ENCODE data around the gene OR51A7. TPM values are rescaled to one million over a fixed set of nuclear protein-coding genes. Genes with fewer than 3 reads are reported as not detected.
A peak's percentile ranks its signal among the peaks of the same experiment; 100 is the strongest.

The OR51A7 gene
- total RNA-seq, 1 experiment from 2014 or later: not detected

GRCh38 chr11:4891996-4892640 lies 11.5 kb upstream of the OR51A7 start:
- no peak overlapping the region for H3K27ac Mint-ChIP-seq
- no peaks in the 10 kb centered on the region for H3K36me3 Mint-ChIP-seq
- CTCF ChIA-PET: no interaction called here
- H3K4me1 Mint-ChIP-seq: no peaks in the 10 kb centered on the region
- DNase-seq (ENCODE audit: low spot score): no peak
- POLR2A ChIA-PET: no interaction called here
- H3K4me3 Mint-ChIP-seq: no peak overlapping the region
- H3K9me3 Mint-ChIP-seq: peaks cover 3% of the 10 kb centered on the region; the same call in 1 of the 2 replicates
- H3K27me3 Mint-ChIP-seq (ENCODE audit: low read depth): peaks cover 4% of the 10 kb centered on the region; the same call in 1 of the 2 replicates
- TF ChIP-seq TEAD1 (CRISPR knock-in tag; IDR thresholded peaks at IDR 0.05) (no peak), ZNF396 (CRISPR knock-in tag; IDR thresholded peaks at IDR 0.05; ENCODE audit: borderline replicate concordance) (no peak), ZNF317 (CRISPR knock-in tag; IDR thresholded peaks at IDR 0.05; ENCODE audit: borderline replicate concordance, low read depth) (no peak), MYBL2 (CRISPR knock-in tag; IDR thresholded peaks at IDR 0.05) (no peak), KAT7 (CRISPR knock-in tag; IDR thresholded peaks at IDR 0.05; ENCODE audit: borderline replicate concordance) (no peak), ATF2 (CRISPR knock-in tag; IDR thresholded peaks at IDR 0.05; ENCODE audit: borderline replicate concordance, low read depth) (no peak), ZNF281 (CRISPR knock-in tag; IDR thresholded peaks at IDR 0.05) (no peak), ZNF512 (CRISPR knock-in tag; IDR thresholded peaks at IDR 0.05; ENCODE audit: borderline replicate concordance) (no peak), ZBTB21 (CRISPR knock-in tag; IDR thresholded peaks at IDR 0.05; ENCODE audit: borderline replicate concordance) (no peak), IRF1 (CRISPR knock-in tag; IDR thresholded peaks at IDR 0.05) (no peak), AFF4 (CRISPR knock-in tag; IDR thresholded peaks at IDR 0.05; ENCODE audit: borderline replicate concordance) (no peak), FOXJ3 (CRISPR knock-in tag; IDR thresholded peaks at IDR 0.05; ENCODE audit: borderline replicate concordance) (no peak), SOX15 (CRISPR knock-in tag; IDR thresholded peaks at IDR 0.05) (no peak), JAZF1 (CRISPR knock-in tag; IDR thresholded peaks at IDR 0.05) (no peak), ZBTB43 (CRISPR knock-in tag; IDR thresholded peaks at IDR 0.05) (no peak), NR1H2 (CRISPR knock-in tag; IDR thresholded peaks at IDR 0.05) (no peak), ATF1 (CRISPR knock-in tag; IDR thresholded peaks at IDR 0.05) (no peak), CREB1 (CRISPR knock-in tag; IDR thresholded peaks at IDR 0.05) (no peak), ESRRA (CRISPR knock-in tag; IDR thresholded peaks at IDR 0.05; ENCODE audit: borderline replicate concordance) (no peak), NFATC4 (CRISPR knock-in tag; IDR thresholded peaks at IDR 0.05) (no peak)
- peak; percentile 66 for ATAC-seq
